Naive thymus-derived CD4-positive, alpha-beta T cell (primary cell): Measurements from ENCODE around the gene MED25. TPM values are rescaled to one million over a fixed set of nuclear protein-coding genes. Genes with fewer than 3 reads are reported as not detected.
A peak's percentile ranks its signal among the peaks of the same experiment; 100 is the strongest.

Experiments
- ATAC-seq: fragments of 150-1000 bp; cut with Tn5 transposase; 2 replicates; pipeline ENCODE4 v1.10.0; 2021; ENCODE audit warnings: mild to moderate bottlenecking, moderate library complexity
- CTCF ChIA-PET: fragments of 350-600 bp; sonication (Branson Sonifier 250); formaldehyde crosslinking; loops from one replicate; lab custom pipeline; 2021; ENCODE audit warnings: antibody characterized with exemption; lab: Charles Lee
- POLR2A ChIA-PET: fragments of 350-600 bp; sonication (Branson Sonifier 250); formaldehyde crosslinking; loops from one replicate; lab custom pipeline; 2021; ENCODE audit warnings: antibody characterized with exemption, inconsistent platforms; lab: Charles Lee
- DNase-seq, 9 donors: peaks; one replicate each; pipeline versions ENCODE4 v3.0.0 to v3.0.0-alpha.2; 2020 to 2022; ENCODE audit warnings: mixed read lengths in 1 of 9
- H3K27ac ChIP-seq: one replicate; pipeline ENCODE4 v1.7.0; 2013; ENCODE audit warnings: mild to moderate bottlenecking, low read depth, low read length, moderate library complexity
- H3K27me3 ChIP-seq, 2 donors: one replicate each; pipeline ENCODE4 v1.7.0; 2013; ENCODE audit warnings: low read length in 2 of 2, mild to moderate bottlenecking in 2 of 2, moderate library complexity in 2 of 2; ENCODE audit not compliant: control insufficient read depth in 2 of 2, insufficient read depth in 2 of 2
- H3K36me3 ChIP-seq, 3 experiments: 1 replicate in 2 of 3; 2 replicates in 1 of 3; pipeline ENCODE4 v1.7.0; 2013; ENCODE audit warnings: low read length in 3 of 3, mild to moderate bottlenecking in 3 of 3, moderate library complexity in 1 of 3; ENCODE audit not compliant: insufficient read depth in 3 of 3, control insufficient read depth in 2 of 3
- H3K4me1 ChIP-seq, 2 donors: one replicate each; pipeline ENCODE4 v1.7.0; 2013; ENCODE audit warnings: low read length in 2 of 2, mild to moderate bottlenecking in 2 of 2, moderate library complexity in 1 of 2; ENCODE audit not compliant: control insufficient read depth in 2 of 2, insufficient read depth in 2 of 2
- H3K4me3 ChIP-seq: 2 replicates; pipeline ENCODE4 v1.7.0; 2013; ENCODE audit warnings: mild to moderate bottlenecking, low read length
- H3K9me3 ChIP-seq, 3 experiments: 1 replicate in 2 of 3; 2 replicates in 1 of 3; pipeline ENCODE4 v1.7.0; 2013; ENCODE audit warnings: low read length in 3 of 3; ENCODE audit not compliant: control insufficient read depth in 2 of 3
- H3K27ac Mint-ChIP-seq, 9 donors: one replicate each; pipeline ENCODE4 v1.8.0; 2020 to 2022; ENCODE audit warnings: mixed read lengths in 9 of 9, mild to moderate bottlenecking in 8 of 9, moderate library complexity in 5 of 9, inconsistent platforms in 2 of 9
- H3K27me3 Mint-ChIP-seq, 5 donors: one replicate each; pipeline ENCODE4 v1.8.0; 2021 to 2022; ENCODE audit warnings: mixed read lengths in 5 of 5, mild to moderate bottlenecking in 1 of 5
- H3K36me3 Mint-ChIP-seq, 5 donors: one replicate each; pipeline ENCODE4 v1.8.0; 2020 to 2022; ENCODE audit warnings: mixed read lengths in 5 of 5, mild to moderate bottlenecking in 3 of 5, inconsistent platforms in 1 of 5
- H3K4me1 Mint-ChIP-seq, 7 donors: one replicate each; pipeline ENCODE4 v1.8.0; 2020 to 2022; ENCODE audit warnings: mixed read lengths in 7 of 7, mild to moderate bottlenecking in 3 of 7, inconsistent platforms in 1 of 7
- H3K4me3 Mint-ChIP-seq, 10 donors: one replicate each; pipeline ENCODE4 v1.8.0; 2020 to 2022; ENCODE audit warnings: mild to moderate bottlenecking in 10 of 10, mixed read lengths in 10 of 10, moderate library complexity in 6 of 10, inconsistent platforms in 2 of 10
- H3K9me3 Mint-ChIP-seq, 11 donors: one replicate each; pipeline ENCODE4 v1.8.0; 2020 to 2022; ENCODE audit warnings: mixed read lengths in 11 of 11, mild to moderate bottlenecking in 4 of 11, inconsistent platforms in 1 of 11, moderate library complexity in 1 of 11
- intact Hi-C, 2 donors: fragments of 100-400 bp; cut with micrococcal nuclease; formaldehyde crosslinking; loops; one replicate each; pipeline ENCODE4 v1.15.1; 2023
- polyA plus RNA-seq, 2 donors: library from polyadenylated mRNA; unstranded; fragments of 300-500 nt; fragmentation: Illumina TruSeq; gene quantifications; one replicate each; pipeline ENCODE4 v1.2.3, GENCODE V29; 2021
- total RNA-seq, 6 experiments: library from RNA in 5 of 6; stranded (reverse) in 5 of 6; gene quantifications; 1 replicate in 5 of 6; 2 replicates in 1 of 6; pipeline ENCODE4 v1.2.3 and lab custom pipeline; 2021 to 2026

Gene MED25
- total and polyA plus RNA-seq, 7 experiments from 2014 or later: 10.8 to 75.2 (median 39.9) TPM

- no peaks in the 10 kb centered on the region for H3K27me3 ChIP-seq
- Mint-ChIP-seq H3K27ac (no peak overlapping the region), H3K4me3 (no peak overlapping the region), H3K36me3 (peaks cover 0 to 18% (median 11%) of the 10 kb centered on the region in 5 donors), H3K27me3 (no peaks in the 10 kb centered on the region), H3K9me3 (no peaks in the 10 kb centered on the region), H3K4me1 (peaks cover 0 to 11% (median 5%) of the 10 kb centered on the region in 7 donors)
- DNase-seq: no peak
- ATAC-seq: no peak
- H3K4me3 ChIP-seq: no peak overlapping the region
- H3K9me3 ChIP-seq: no peaks in the 10 kb centered on the region
- no peak overlapping the region for H3K27ac ChIP-seq
- peaks cover 0 to 77% (median 6%) of the 10 kb centered on the region in 3 experiments for H3K36me3 ChIP-seq
- intact Hi-C loops: no loop called here
- no peaks in the 10 kb centered on the region for H3K4me1 ChIP-seq
- ChIA-PET POLR2A (no interaction called here), CTCF (no interaction called here)
Measured at GRCh38 chr19:49829200-49829599, 11.1 kb downstream of the MED25 start.

- H3K36me3 ChIP-seq: peaks cover 0 to 78% (median 6%) of the 10 kb centered on the region in 3 experiments
- no peak for DNase-seq
- H3K27ac ChIP-seq: no peak overlapping the region
- Mint-ChIP-seq H3K4me3 (no peak overlapping the region), H3K36me3 (peaks cover 4 to 22% (median 11%) of the 10 kb centered on the region in 5 donors), H3K27me3 (no peaks in the 10 kb centered on the region), H3K4me1 (peaks cover 0 to 12% (median 5%) of the 10 kb centered on the region in 7 donors), H3K9me3 (no peaks in the 10 kb centered on the region), H3K27ac (no peak overlapping the region)
- POLR2A ChIA-PET: no interaction called here
- H3K4me1 ChIP-seq: no peaks in the 10 kb centered on the region
- H3K27me3 ChIP-seq: no peaks in the 10 kb centered on the region
- no peak for ATAC-seq
- no peaks in the 10 kb centered on the region for H3K9me3 ChIP-seq
- intact Hi-C loops: no loop called here
- H3K4me3 ChIP-seq: no peak overlapping the region
- CTCF ChIA-PET: no interaction called here
Measured at GRCh38 chr19:49829721-49830120, 11.6 kb downstream of the MED25 start.

GRCh38 chr19:49830766-49831165 lies 12.7 kb downstream of the MED25 start:
- POLR2A ChIA-PET: interaction anchor here (0.8 to 1.1 kb wide), 2 partner anchors 12 to 28 kb away, joined by 3 to 5 read pairs; no protein-coding TSS in a partner anchor
- intact Hi-C loops: no loop called here
- no peak for DNase-seq
- no peak overlapping the region for H3K27ac Mint-ChIP-seq
- no peaks in the 10 kb centered on the region for H3K27me3 ChIP-seq
- H3K36me3 Mint-ChIP-seq: peaks cover 5 to 24% (median 13%) of the 10 kb centered on the region in 5 donors
- H3K4me3 ChIP-seq: no peak overlapping the region
- CTCF ChIA-PET: interaction anchor here (0.5 kb wide), 1 partner anchor 113 kb away, joined by 3 read pairs; no protein-coding TSS in a partner anchor
- no peaks in the 10 kb centered on the region for H3K4me1 ChIP-seq
- no peaks in the 10 kb centered on the region for H3K27me3 Mint-ChIP-seq
- H3K36me3 ChIP-seq: peaks cover 0 to 88% (median 6%) of the 10 kb centered on the region in 3 experiments
- H3K9me3 Mint-ChIP-seq: no peaks in the 10 kb centered on the region
- no peaks in the 10 kb centered on the region for H3K9me3 ChIP-seq
- H3K4me3 Mint-ChIP-seq: no peak overlapping the region
- peaks cover 0 to 12% (median 5%) of the 10 kb centered on the region in 7 donors for H3K4me1 Mint-ChIP-seq
- no peak overlapping the region for H3K27ac ChIP-seq
- no peak for ATAC-seq

- DNase-seq (no peak), ATAC-seq (no peak)
- intact Hi-C loops: no loop called here
- peaks cover 5 to 22% (median 13%) of the 10 kb centered on the region in 5 donors for H3K36me3 Mint-ChIP-seq
- ChIA-PET CTCF (interaction anchor here (0.5 kb wide), 1 partner anchor 27 kb away, joined by 3 read pairs; no protein-coding TSS in a partner anchor), POLR2A (interaction anchor here (0.6 to 1.1 kb wide), 2 partner anchors 27 to 34 kb away, joined by 4 to 5 read pairs; no protein-coding TSS in a partner anchor)
- no peaks in the 10 kb centered on the region for H3K4me1 ChIP-seq
- H3K27me3 ChIP-seq: no peaks in the 10 kb centered on the region
- peaks cover 0 to 93% (median 6%) of the 10 kb centered on the region in 3 experiments for H3K36me3 ChIP-seq
- H3K27ac Mint-ChIP-seq: peak overlapping the region in 1 of 9 donors; percentile 82
- no peaks in the 10 kb centered on the region for H3K9me3 Mint-ChIP-seq
- H3K4me1 Mint-ChIP-seq: peaks cover 0 to 10% (median under 1%) of the 10 kb centered on the region in 7 donors
- no peaks in the 10 kb centered on the region for H3K27me3 Mint-ChIP-seq
- no peak overlapping the region for H3K27ac ChIP-seq
- no peak overlapping the region for H3K4me3 ChIP-seq
- no peaks in the 10 kb centered on the region for H3K9me3 ChIP-seq
- no peak overlapping the region for H3K4me3 Mint-ChIP-seq
Measured at GRCh38 chr19:49831592-49831991, 13.5 kb downstream of the MED25 start.

GRCh38 chr19:49832556-49832955 lies 14.5 kb downstream of the MED25 start:
- Histone ChIP-seq H3K27ac (no peak overlapping the region), H3K36me3 (peaks cover 0 to 93% (median 6%) of the 10 kb centered on the region in 3 experiments), H3K27me3 (no peaks in the 10 kb centered on the region), H3K4me3 (no peak overlapping the region), H3K9me3 (no peaks in the 10 kb centered on the region), H3K4me1 (no peaks in the 10 kb centered on the region)
- Mint-ChIP-seq H3K4me1 (peaks cover 0 to 10% (median 0%) of the 10 kb centered on the region in 7 donors), H3K27me3 (no peaks in the 10 kb centered on the region), H3K36me3 (peaks cover 5 to 23% (median 14%) of the 10 kb centered on the region in 5 donors), H3K9me3 (no peaks in the 10 kb centered on the region), H3K4me3 (peak overlapping the region in 1 of 10 donors; percentile 23), H3K27ac (peak overlapping the region in 1 of 9 donors; percentile 43)
- no peak for DNase-seq
- intact Hi-C loops: no loop called here
- ChIA-PET POLR2A (no interaction called here), CTCF (interaction anchor here (0.7 kb wide), 1 partner anchor 1343 kb away, joined by 3 read pairs; no protein-coding TSS in a partner anchor)
- ATAC-seq: no peak

- Mint-ChIP-seq H3K4me1 (peaks cover 0 to 10% (median 0%) of the 10 kb centered on the region in 7 donors), H3K36me3 (peaks cover 5 to 32% (median 22%) of the 10 kb centered on the region in 5 donors), H3K4me3 (no peak overlapping the region), H3K9me3 (no peaks in the 10 kb centered on the region), H3K27ac (no peak overlapping the region), H3K27me3 (no peaks in the 10 kb centered on the region)
- Histone ChIP-seq H3K9me3 (no peaks in the 10 kb centered on the region), H3K4me3 (no peak overlapping the region), H3K27me3 (no peaks in the 10 kb centered on the region), H3K36me3 (peaks cover 0 to 88% (median 6%) of the 10 kb centered on the region in 3 experiments), H3K27ac (no peak overlapping the region), H3K4me1 (no peaks in the 10 kb centered on the region)
- intact Hi-C loops: no loop called here
- ChIA-PET CTCF (interaction anchor here (0.5 kb wide), 1 partner anchor 521 kb away, joined by 3 read pairs; no protein-coding TSS in a partner anchor), POLR2A (no interaction called here)
- no peak for ATAC-seq
- DNase-seq: no peak
Measured at GRCh38 chr19:49833599-49833998, 15.5 kb downstream of the MED25 start.

- no peaks in the 10 kb centered on the region for H3K9me3 Mint-ChIP-seq
- POLR2A ChIA-PET: no interaction called here
- Histone ChIP-seq H3K27ac (no peak overlapping the region), H3K27me3 (no peaks in the 10 kb centered on the region), H3K4me3 (no peak overlapping the region), H3K36me3 (peaks cover 0 to 79% (median 6%) of the 10 kb centered on the region in 3 experiments), H3K9me3 (no peaks in the 10 kb centered on the region), H3K4me1 (no peaks in the 10 kb centered on the region)
- DNase-seq (no peak), ATAC-seq (no peak)
- peaks cover 9 to 42% (median 28%) of the 10 kb centered on the region in 5 donors for H3K36me3 Mint-ChIP-seq
- H3K27ac Mint-ChIP-seq: no peak overlapping the region
- peak overlapping the region in 1 of 10 donors; percentile 37 for H3K4me3 Mint-ChIP-seq
- intact Hi-C loops: no loop called here
- no peaks in the 10 kb centered on the region for H3K27me3 Mint-ChIP-seq
- CTCF ChIA-PET: no interaction called here
- peaks cover 0 to 8% (median 0%) of the 10 kb centered on the region in 7 donors for H3K4me1 Mint-ChIP-seq
Measured at GRCh38 chr19:49835562-49835961, 17.5 kb downstream of the MED25 start.
